Stimulated activated CD4-positive, alpha-beta T cell treated with anti-CD3 and anti-CD28 coated beads, TNF-alpha, amount 100 ng/mL, for 24 hours (primary cell): ENCODE measurements around the gene OR5T2.
"Not testable (repeated sequence)": the region's sequence is repeated elsewhere in the genome, so short reads cannot be mapped to it uniquely, and the experiment has no call there.

Experiments used
- DNase-seq, 3 experiments: peaks; one replicate each; pipeline ENCODE4 v3.0.0-alpha.2; 2020; ENCODE audit warnings: low read depth in 3 of 3

OR5T2 gene

DNA sequence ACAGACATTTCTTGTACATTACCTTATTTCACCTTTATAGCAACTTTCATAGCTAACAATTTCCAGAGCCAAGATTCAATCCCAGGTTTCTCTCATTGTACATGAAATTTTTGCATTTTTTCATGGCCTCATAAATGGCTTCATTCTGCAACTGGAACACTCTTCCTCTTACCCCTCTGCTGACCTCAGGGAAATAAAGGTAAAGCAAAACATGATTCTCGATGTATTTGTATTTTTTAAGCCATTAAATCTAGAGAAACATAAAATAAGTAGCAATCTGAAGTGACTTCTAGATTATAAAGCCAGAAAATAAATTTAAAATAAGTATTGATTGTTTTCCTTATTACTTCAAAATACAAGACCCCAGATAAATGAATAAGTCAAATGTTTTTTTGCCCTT lies at the start of gene OR5T2:
Gene OR5T2, minus strand, starts transcription at position 101 of the 400 bp plus-strand sequence. CDS start 1,193 bp downstream, outside the sequence.
- no peak for DNase-seq

DNA sequence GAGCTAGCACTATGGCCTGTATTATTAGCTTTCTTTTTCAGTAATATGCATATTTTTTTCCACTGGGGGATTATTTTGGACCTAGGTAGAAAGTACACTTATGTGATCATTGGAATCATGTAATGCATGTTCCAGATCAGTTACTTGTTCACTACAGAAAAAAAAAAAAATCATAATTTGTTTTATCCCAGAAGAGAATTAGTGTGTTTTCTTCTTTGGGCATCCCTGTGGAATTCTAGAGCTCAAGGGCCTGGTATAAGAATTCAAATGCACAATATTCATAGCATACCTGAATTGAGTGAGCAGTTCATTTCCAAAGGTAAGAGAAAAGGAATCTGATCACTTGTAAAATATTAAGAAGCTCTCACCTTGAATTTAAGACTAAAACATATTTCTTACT lies 39.8 kb upstream of the OR5T2 start, which contains the start of gene OR5T1:
Gene OR5T1, plus strand, starts transcription at position 301 of the 400 bp plus-strand sequence. CDS start 1,485 bp downstream, outside the sequence.
- no peak for DNase-seq

DNA sequence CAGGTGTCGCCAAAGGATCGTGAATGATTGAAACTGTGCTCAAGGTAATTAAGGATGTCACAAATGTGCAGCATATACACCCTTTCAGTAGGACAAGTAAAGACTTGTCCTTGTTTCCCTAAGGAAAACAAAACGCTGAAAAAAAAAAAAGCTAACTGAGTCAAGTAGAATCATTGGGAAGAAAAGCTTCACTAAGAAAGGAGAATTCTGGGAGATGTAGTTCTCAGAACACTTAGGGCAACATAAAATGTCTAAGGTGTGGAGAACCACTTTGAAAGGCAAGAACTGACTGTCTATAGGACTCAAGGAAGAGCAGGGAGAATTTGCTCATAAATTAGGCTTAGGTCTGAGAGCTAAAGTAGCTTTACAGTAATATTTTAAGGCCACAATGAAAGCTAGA lies 37.0 kb upstream of the OR5T2 start:
- no peak for DNase-seq

DNA sequence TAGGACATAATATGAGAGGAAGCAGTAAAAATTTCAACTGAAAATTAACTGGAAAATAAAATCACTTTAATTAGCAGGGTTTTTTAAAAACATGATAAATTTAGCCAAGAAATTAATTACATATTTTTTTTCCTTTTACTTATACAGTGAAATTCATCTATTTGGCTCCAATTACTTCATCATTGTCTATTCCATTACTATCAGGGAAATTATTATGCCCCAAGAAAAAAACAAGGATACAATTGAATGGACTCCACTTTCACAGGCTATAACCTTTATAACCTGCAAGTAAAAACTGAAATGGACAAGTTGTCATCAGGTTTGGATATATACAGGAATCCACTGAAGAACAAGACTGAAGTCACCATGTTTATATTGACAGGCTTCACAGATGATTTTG lies 17.9 kb upstream of the OR5T2 start, which contains the start of gene OR5T3:
Gene OR5T3, plus strand, starts transcription at position 301 of the 400 bp plus-strand sequence. Its CDS starts 0 bp downstream, at position 301.
- no peak for DNase-seq

DNA sequence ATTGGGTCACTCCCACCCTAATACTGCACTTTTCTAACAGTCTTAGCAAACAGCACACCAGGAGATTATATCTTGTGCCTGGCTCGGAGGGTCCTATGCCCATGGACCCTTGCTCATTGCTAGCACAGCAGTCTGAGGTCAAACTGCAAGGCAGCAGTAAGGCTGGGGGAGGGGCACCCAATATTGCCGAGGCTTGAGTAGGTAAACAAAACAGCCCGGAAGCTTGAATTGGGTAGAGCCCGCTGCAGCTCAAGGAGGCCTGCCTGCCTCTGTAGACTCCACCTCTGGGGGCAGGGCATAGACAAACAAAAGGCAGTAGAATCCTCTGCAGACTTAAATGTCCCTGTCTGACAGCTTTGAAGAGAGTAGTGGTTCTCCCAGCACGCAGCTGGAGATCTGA lies 14.3 kb downstream of the OR5T2 start:
- not testable (repeated sequence) for DNase-seq

DNA sequence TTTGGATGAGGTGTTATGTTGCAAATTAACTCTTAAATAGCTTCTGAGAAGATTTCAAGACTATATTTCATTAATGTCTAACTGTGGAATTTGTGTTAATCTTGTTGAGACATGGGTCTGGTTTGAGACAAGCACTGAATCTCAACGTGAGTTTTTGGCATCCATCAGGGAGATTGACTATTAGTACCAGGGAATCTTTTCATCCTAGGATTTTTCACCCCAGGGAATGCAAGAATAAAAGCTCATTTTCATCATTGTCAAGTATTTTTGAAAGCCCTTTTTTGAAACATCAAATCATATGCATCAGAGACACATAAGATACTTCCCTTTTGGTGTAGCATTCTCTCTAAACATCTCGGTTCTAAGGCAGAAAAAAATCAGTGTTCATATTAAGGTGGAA lies 19.5 kb downstream of the OR5T2 start:
- no peak for DNase-seq

DNA sequence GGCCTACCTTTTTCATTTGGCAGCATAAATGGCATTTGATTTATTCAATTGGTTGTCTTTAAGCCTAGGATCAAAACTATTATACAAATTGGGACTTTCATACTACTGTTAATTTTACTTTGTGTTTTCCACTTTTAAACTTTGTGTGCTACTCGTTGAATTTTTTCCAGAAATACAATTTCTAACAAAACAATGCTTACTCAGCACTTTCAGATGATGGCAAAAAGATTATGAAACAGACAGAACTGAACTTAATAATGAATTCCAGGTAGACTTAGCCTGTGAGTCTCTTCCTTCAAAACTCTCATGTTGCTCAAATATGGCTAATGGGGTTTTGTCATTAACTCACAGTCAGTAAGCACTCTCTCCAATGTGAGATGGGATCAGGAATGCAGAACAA lies 26.3 kb downstream of the OR5T2 start:
- DNase-seq: no peak

DNA sequence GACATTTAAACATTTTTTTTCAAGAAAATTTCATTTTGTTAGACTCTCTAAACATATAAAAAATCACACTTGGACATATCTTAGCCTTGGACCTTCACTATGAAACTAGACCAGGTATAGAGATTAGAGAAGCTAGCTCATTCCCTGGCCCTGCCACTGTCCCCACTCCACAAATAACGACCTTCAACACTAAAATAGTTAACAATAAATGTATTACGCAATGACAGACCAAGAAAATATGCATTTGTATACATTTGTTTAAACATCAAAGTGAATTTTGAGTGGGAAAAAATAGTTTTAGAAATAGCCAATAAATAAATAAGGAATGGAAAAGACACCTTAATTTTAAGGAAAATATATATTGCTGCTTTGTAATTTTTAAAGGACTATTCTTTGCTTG lies 36.7 kb downstream of the OR5T2 start:
- no peak for DNase-seq

DNA sequence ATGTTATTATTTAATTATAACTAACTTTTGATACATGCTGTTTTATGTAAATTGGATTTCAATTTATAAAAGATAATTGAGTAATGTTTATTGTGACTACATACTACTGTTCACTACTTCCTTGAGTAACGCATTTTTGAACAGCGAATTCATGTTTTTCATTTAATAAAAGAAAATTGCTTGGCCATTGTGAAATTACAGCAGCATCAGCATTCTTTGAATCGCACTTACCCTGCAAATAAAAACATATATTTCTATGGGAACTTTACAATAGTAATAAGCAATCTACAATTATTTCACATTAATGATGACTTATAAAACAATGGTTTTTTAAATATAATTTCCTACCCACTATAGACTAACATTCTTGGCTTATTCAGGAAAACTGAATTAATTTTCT lies 37.4 kb downstream of the OR5T2 start:
- DNase-seq: no peak

DNA sequence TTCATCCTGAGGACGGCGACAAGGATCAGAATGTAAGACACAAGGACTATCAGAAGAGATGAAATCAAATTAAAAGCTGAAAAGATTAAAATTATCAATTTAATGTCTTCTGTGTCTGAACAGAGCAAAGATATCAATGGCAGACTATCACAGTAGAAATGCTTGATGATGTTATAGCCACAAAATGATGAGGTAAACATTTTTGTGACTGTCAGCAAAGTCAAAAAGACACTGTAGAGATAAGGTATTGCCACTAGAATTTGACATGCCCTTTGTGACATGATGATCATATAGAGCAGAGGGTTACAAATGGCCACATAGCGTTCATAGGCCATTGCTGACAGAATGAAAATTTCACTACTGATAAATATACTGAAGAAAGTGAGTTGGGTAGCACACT lies 45.5 kb downstream of the OR5T2 start:
- no peak for DNase-seq

DNA sequence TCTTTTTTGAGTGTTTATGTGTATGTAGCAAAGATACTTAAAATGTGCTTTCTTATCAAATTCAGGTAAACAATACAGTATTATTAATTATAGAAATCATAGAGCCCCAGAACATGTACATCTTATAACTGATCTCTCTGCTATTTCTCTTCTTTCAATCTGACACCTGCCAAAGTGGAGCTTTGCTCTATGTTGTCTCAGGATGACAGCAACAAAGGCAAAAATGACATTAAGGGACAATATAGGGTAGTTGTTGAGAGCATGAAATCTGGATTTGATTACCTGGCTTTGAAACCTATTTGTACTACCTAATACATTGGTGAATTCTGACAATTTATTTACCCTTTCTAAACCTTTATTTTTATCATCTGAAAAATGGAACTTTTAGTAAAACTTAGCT lies 50.6 kb downstream of the OR5T2 start:
- no peak for DNase-seq
